Measurements from ENCODE around the gene CALCR.

Gene CALCR

DNA sequence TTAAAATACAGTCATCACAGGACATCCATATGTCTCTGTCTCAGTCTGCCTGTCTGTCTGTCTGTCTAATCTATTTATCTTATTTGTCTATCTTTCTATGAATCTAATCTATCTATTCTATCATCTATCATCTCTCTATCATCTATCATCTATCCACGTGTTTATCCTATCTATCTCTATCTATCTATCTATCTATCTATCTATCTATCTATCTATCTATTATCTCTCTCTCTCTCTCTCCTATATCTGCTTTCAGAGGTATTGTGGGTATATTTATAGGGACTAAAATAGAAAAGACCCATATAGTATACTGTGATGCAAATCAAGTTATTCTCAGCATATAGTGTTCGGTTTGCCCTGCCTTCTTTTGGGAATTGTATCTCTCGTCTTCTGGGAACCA, 174.9 kb downstream of the CALCR start:
- Histone ChIP-seq H3K36me3 (no peaks in the 10 kb centered on the region), H3K9me3 (no peaks in the 10 kb centered on the region), H3K4me1 (no peaks in the 10 kb centered on the region), H3K27me3 (peaks cover 3% of the 10 kb centered on the region; the same call in 1 of the 2 replicates), H3K4me3 (ENCODE audit: low read depth, low read length) (no peak overlapping the region)
- no peak for TF ChIP-seq CTCF (IDR thresholded peaks at IDR 0.05; ENCODE audit: low read depth, low read length)
- DNase-seq, result no peak

DNA sequence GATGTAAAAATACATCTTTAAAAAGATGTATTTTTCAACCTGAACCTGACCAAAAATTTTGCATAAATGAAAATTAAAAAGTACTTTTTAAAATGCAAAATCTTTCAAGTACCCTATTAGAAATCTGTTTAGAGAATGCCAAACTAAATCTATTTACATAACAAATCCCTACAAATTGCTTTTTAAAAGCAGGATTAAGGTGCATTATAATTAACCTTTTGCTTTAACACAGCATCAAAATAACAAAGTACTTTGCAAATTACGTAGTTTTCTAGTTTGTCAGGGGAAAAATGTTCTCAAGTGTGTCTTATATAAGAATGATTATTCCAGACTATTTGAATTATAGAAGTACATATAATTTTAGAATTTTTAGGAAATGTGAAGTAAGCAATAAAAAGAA, 181.5 kb downstream of the CALCR start:
- Histone ChIP-seq H3K9me3 (no peaks in the 10 kb centered on the region), H3K4me1 (no peaks in the 10 kb centered on the region), H3K4me3 (ENCODE audit: low read depth, low read length) (no peak overlapping the region), H3K27me3 (peaks cover 13% of the 10 kb centered on the region), H3K36me3 (no peaks in the 10 kb centered on the region)
- no peak for TF ChIP-seq CTCF (IDR thresholded peaks at IDR 0.05; ENCODE audit: low read depth, low read length)
- DNase-seq, result no peak

- Histone ChIP-seq H3K9me3 (no peaks in the 10 kb centered on the region), H3K36me3 (no peaks in the 10 kb centered on the region), H3K27me3 (peaks cover 10% of the 10 kb centered on the region), H3K4me1 (no peaks in the 10 kb centered on the region), H3K4me3 (ENCODE audit: low read depth, low read length) (no peak overlapping the region)
- TF ChIP-seq CTCF (IDR thresholded peaks at IDR 0.05; ENCODE audit: low read depth, low read length), result no peak
- no peak for DNase-seq
These were observed 183.9 kb downstream of the CALCR start for GRCh38 chr7:93390660-93391059.

- Histone ChIP-seq H3K4me1 (no peaks in the 10 kb centered on the region), H3K9me3 (no peaks in the 10 kb centered on the region), H3K36me3 (no peaks in the 10 kb centered on the region), H3K27me3 (no peaks in the 10 kb centered on the region; the same call in 1 of the 2 replicates), H3K4me3 (ENCODE audit: low read depth, low read length) (no peak overlapping the region)
- no peak for DNase-seq
- no peak for TF ChIP-seq CTCF (IDR thresholded peaks at IDR 0.05; ENCODE audit: low read depth, low read length)
These were observed 192.2 kb downstream of the CALCR start for GRCh38 chr7:93382362-93382761.

DNA sequence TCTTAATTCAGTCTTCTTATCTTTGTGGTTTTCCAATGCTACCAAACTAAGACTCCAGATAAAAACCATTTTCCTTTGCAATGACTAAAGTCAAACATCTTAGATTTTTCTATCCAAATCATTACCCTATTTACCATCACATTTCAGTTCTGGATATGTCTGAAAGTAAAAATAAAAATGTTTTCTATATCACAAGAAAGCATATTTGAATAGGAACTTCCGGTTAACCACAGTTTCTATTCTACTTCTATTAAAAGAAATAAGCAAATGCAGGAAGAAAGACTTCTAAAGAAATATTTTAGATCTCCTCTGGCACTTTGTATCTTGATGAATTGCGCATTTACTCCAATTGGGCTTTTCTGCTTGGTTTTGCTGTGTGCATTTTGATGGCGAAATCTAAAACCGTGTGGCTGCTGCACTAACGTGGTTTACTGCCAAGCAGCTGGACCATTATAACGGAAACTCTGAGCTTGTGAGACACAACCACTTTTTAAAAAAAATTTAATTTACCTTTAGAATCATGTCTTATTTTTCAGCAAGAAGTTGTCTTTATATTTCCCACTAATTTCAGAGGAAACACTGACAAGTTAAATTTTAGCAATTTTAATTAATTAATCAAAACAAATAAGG, 196.3 kb downstream of the CALCR start:
- DNase-seq, result no peak
- no peak for TF ChIP-seq CTCF (IDR thresholded peaks at IDR 0.05; ENCODE audit: low read depth, low read length)

GRCh38 chr7:93375603-93376002, 198.9 kb downstream of the CALCR start:
- no peaks in the 10 kb centered on the region for H3K27me3 ChIP-seq
- DNase-seq, result no peak
- H3K4me3 ChIP-seq (ENCODE audit: low read depth, low read length), result no peak overlapping the region
- no peaks in the 10 kb centered on the region for H3K9me3 ChIP-seq
- no peaks in the 10 kb centered on the region for H3K36me3 ChIP-seq
- no peak for TF ChIP-seq CTCF (IDR thresholded peaks at IDR 0.05; ENCODE audit: low read depth, low read length)
- no peaks in the 10 kb centered on the region for H3K4me1 ChIP-seq

More for the DNA sequence above, 196.3 kb downstream of the CALCR start:
- Histone ChIP-seq H3K27me3 (no peaks in the 10 kb centered on the region), H3K4me1 (no peaks in the 10 kb centered on the region), H3K4me3 (ENCODE audit: low read depth, low read length) (no peak overlapping the region), H3K36me3 (no peaks in the 10 kb centered on the region), H3K9me3 (no peaks in the 10 kb centered on the region)

All from BE2C (cell line).